ENCODE results near the gene IL12RB2.

The IL12RB2 gene

GRCh38 chr1:67313934-67314671 is 6.4 kb downstream of the IL12RB2 start:
- no peak for DNase-seq

- DNase-seq: no peak
Measured at GRCh38 chr1:67314696-67315095, 7.0 kb downstream of the IL12RB2 start.

- DNase-seq: no peak
Measured at GRCh38 chr1:67316180-67316902, 8.7 kb downstream of the IL12RB2 start.

- DNase-seq: no peak
Measured at GRCh38 chr1:67316918-67317317, 9.2 kb downstream of the IL12RB2 start.

- DNase-seq: no peak
Measured at GRCh38 chr1:67317803-67318202, 10.1 kb downstream of the IL12RB2 start.

- no peak for DNase-seq
Measured at GRCh38 chr1:67322442-67322841, 14.8 kb downstream of the IL12RB2 start.

GRCh38 chr1:67323087-67323486 is 15.4 kb downstream of the IL12RB2 start:
- DNase-seq: no peak

- DNase-seq: no peak
Measured at GRCh38 chr1:67324068-67324467, 16.4 kb downstream of the IL12RB2 start.

GRCh38 chr1:67327864-67328466 is 20.3 kb downstream of the IL12RB2 start:
- DNase-seq: no peak

- no peak for DNase-seq
Measured at GRCh38 chr1:67332653-67333529, 25.2 kb downstream of the IL12RB2 start.

- DNase-seq: no peak
Measured at GRCh38 chr1:67333603-67334002, 25.9 kb downstream of the IL12RB2 start.

- DNase-seq: no peak
Measured at GRCh38 chr1:67335411-67335810, 27.7 kb downstream of the IL12RB2 start.

- DNase-seq: no peak
Measured at GRCh38 chr1:67336157-67336556, 28.5 kb downstream of the IL12RB2 start.

GRCh38 chr1:67336783-67337182 is 29.1 kb downstream of the IL12RB2 start:
- DNase-seq: no peak

GRCh38 chr1:67338642-67339041 is 31.0 kb downstream of the IL12RB2 start:
- DNase-seq: no peak

- no peak for DNase-seq
Measured at GRCh38 chr1:67339623-67340343, 32.1 kb downstream of the IL12RB2 start.

- no peak for DNase-seq
Measured at GRCh38 chr1:67342076-67342890, 34.6 kb downstream of the IL12RB2 start.

- no peak for DNase-seq
Measured at GRCh38 chr1:67345556-67345955, 37.9 kb downstream of the IL12RB2 start.

- no peak for DNase-seq
Measured at GRCh38 chr1:67346982-67347381, 39.3 kb downstream of the IL12RB2 start.

- peak; percentile 51 for DNase-seq
Measured at GRCh38 chr1:67347688-67348472, 40.2 kb downstream of the IL12RB2 start.
